CD4-positive, alpha-beta T cell treated with Interleukin-21 for 1 hour (primary cell): ENCODE measurements around the gene SLC12A8.

Source experiments
- DNase-seq: peaks from one replicate; pipeline ENCODE4 v3.0.0-alpha.2; 2020

Gene SLC12A8

DNA sequence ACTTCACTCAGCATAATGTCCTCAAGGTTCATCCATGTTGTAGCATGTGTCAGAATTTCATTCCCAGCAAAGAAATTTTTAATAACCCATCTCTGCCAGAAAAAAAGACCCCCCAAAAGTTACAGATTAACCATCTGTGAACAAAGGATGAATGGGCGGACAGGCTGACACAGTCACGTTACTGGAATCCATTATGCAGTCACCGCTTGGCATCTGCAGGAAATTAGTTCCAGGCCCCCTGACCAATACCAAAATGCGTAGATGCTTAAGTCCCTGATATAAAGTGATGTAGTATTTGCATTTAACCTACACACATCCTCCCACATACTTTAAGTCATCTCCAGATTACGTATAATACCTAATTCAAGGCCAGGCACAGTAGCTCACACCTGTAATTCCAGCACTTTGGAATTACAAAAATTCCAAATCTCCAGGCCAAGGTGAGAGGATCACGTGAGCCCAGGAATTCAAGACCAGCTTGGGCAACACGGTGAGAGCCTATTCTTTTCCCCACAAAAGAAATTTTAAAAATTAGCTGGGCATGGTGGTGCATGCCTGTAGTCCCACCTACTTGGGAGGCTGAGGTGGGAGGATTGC lies 1.5 kb upstream of the SLC12A8 start:
- no peak for DNase-seq

DNA sequence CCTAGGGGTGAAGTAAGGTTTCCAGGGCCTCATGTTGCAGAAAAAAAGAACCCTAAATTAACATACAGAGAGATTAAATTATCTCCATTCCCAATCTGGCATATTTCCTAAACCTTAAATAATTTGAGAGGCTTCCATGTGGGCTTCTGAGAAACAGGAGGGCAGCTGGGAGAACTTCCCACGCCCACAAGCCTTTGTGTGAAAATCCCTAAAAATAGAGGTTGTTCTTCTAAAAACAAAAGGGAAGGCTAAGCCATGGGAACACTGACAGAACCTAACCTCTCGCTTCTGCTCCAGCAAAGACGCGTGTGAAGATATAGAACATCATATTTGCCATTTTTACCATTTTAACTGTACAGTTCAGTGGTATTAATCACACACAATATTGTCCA lies 812 bp upstream of the SLC12A8 start:
- no peak for DNase-seq

DNA sequence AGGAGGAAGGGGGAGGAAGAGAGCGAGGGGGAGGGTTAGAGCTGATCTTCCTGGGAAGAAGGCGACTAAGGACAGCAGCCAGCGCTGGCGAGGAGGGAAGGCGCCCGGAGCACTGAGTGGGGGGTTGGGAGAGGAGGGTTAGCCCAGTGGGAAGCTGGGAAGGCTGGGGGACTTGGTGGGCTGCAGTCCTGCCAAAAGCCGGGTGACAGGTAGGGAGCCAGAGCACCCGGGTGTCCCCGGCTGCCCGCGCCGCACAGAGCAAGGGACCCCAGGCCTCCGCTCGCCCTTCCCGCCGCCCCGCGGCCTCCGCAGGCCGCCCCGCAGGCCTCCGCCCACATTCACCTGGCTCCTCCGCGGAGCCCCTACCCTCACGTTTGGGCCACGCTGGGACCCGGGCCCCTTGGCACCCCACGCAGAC lies 448 bp downstream of the SLC12A8 start:
- no peak for DNase-seq

DNA sequence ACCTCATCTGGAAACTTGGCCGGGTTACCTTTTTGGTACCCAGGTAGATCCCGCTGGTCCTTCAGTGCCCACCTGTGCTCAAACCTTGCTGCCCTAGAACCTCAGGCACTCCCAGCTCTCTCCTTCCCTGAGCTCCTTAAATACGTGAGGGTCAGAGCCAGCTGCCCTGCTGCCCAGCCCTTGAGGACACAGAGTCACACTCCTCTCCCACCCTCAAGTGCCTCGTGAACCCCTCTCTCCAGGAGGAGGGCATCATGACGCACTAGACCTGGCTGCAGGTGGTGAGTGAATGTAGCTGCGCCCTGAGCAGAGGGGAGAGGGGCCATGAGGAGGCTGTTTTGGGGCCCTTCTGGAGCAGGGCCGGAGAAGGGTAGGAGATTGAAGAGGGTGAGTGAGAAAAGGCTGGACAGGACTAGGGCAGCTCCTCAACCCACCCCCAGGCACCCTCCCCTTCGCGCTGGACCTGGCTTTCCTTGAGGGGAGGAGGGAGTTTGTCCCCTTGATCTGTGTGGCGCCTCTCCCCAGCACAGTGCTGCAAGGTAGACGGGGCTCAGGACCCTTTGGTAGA lies 941 bp downstream of the SLC12A8 start:
- DNase-seq: no peak

DNA sequence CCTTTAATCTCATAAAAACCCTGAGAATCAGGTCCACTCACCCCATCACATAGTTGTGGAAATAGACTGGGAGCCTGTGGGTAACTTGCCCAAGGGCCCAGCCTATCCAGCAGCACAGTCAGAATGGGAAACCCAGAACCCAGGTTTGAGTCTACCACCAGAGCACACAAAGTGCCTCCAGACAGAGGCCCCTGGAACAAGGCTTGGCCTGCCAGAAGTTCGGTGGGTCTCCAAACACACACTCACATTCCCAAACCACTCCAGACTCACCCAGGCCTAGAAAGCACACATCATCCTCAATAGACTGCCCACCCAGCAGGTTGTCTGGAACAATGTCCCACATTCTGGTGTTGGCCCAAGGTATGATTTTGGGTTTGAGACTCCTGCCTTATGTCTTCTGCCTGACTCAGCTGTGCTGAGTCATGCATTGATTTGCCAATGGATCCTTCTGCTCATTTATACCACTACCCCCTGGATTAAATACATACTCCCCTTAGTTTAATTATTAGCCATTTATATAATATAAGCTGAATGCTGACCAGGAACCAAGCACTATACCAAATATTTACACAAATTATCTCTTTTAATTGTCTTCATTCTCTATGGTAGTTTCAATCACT lies 4.5 kb downstream of the SLC12A8 start:
- DNase-seq: no peak

DNA sequence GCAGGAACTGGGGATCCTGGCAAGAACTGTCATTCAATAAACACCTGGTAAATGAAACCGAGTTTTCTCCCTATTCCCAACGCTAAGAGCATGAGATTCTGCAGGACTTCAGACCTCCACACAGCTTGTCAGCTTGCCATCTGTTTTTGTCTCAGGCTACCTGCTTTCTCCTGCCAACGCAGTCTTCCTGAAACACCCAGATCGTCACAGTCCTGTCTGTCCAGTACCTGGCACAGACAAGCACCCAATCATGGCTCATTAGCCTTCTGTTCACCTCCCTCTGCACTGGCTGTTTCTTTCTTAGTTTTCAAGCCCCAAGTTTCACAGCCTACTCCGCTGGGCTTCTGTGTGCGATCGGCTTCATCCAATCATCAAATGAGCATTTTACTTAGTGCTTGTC lies 5.0 kb downstream of the SLC12A8 start:
- DNase-seq: no peak

DNA sequence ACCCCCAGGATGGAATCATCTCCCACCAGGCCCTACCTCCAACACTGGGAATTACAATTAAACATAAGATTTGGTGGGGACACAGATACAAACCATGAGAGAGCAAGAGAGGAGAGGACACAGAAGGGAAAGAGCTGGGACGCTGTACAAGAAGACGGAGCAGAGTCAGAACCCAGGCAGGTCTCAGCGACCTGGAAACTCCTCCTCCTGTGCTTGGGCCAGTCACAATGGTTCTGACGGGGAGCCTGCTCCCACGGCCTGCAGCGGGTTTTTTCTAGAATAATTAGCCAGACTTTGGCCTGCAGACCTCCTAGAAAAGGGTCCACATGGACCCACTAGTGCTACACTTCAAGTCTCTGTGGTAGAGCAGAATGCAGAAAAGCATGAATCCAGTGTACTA lies 5.6 kb downstream of the SLC12A8 start:
- DNase-seq: no peak

DNA sequence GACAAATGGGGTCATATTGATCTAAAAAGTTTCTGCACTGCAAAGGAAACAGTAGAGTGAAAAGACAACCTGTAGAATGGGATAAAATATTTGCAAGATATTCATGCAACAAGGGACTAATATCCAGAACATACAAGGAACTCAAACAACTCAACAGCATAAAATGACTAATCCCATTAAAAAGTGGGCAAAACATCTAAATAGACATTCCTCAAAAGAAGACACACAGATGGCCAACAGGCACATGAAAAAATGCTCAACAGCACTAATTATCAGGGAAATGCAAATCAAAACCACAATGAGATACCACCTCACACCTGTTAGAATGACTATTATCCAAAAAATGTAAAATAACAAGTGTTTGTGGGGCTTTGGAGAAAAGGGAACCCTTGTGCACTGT lies 8.8 kb downstream of the SLC12A8 start:
- no peak for DNase-seq

DNA sequence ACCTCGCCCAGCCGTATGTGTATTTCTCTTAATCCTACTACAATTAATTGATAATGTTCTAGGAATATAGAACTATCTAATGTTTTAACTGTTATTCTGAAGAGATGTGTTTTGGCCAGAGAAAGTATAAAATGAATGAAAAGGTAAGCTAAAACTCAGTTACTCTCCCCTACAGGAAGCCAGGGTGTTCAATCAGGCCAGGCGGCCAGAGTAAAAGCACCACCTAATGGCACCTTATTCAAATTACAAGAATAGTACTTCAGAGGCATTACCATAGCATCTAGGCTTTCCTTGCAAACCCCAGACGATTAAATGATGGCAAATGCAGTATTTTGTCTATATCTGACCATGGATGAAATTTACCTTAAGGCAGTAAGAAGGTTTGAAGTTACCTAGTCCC lies 10.4 kb downstream of the SLC12A8 start:
- DNase-seq: peak; percentile 17

DNA sequence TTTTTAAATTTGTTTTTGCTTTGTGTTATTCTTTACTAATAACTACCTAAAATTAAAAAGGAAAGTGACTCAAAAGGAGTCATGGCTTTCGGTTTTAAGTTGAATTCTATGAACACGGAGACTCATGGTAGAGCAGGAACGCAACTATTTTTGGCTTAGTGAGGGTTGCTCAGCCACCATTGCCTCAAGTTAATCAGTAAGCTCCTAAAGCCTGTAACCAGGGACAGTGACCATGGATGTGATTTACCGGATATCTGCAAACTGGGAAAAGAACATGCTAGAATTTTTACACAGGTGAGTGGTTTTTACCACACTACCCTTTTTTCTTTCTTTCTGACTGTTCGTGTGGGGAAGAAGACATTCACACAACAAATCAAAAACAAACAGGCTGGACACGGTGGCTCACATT lies 11.8 kb downstream of the SLC12A8 start:
- DNase-seq: no peak

DNA sequence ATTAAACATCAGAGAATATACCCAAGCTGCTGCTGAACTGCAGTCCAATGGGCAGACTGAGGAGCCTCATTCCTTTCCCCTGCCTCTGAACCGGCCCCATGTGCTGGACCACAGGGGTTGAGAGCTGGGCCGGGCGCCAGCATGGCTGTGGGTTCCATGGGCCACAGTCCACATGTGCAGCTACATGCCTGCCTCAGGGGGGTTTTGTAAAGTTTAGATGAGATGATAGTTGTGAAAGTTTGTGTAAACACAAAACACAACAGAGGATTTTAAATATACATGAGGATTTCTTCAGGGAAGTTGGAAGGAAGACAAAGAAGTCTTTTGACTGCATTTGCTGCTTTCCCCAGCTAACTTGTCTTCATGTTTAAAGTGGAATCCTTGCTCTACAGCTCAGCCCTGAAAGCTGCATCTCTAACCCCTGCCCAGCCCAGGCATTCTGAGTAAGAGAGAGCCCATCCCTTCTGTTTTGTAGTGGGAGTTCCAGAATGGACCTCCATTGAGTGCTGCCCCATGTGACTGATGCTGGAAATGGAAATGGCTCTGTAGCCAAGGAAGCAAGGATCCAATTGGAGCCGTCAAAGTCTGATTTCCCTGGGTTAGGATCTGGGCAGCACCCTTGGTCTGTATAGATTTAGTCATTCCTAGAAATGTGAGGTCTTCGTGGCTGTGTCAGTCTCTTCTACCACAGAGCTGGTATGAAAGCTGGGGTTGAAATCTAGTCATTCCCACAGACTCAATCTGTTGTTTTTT lies 17.5 kb downstream of the SLC12A8 start:
- DNase-seq: no peak

DNA sequence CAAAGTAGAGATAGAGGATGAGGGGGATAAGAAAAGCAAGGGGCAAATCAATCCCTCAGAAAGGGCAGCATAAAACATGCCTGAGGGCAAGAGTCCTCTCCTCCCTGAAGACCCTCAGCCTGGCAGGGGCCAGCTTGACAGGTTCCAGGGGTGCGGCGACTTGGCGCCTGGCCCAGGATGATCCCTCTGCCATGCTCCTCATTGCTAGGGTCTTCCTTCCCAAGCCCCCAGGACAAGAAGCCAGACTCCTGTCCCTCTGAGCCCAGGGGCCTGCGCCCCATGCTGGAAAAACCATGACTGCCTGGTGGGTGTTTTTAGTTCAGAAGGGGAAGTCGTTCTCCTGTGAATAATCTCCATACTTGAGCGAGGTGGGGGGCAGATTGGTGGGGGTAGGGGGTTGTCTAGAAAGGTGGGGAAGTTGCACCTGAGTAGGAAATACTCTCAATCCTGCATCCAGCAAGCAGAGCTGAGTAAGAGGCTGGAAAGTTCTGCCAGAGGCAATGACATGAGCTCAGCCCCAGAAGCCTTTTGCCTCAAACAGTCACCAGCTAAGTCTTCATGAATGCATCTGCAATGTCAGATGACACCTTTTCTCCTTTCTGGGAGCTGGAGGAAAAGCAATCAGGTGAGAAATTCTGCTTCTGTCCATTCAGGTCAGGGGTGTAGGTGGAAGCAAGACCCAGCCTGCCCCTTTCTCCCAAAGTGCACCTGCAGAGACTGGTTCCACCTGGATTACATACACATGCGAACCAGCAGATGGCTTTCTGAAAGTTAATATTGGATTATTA lies 18.3 kb downstream of the SLC12A8 start:
- DNase-seq: no peak

DNA sequence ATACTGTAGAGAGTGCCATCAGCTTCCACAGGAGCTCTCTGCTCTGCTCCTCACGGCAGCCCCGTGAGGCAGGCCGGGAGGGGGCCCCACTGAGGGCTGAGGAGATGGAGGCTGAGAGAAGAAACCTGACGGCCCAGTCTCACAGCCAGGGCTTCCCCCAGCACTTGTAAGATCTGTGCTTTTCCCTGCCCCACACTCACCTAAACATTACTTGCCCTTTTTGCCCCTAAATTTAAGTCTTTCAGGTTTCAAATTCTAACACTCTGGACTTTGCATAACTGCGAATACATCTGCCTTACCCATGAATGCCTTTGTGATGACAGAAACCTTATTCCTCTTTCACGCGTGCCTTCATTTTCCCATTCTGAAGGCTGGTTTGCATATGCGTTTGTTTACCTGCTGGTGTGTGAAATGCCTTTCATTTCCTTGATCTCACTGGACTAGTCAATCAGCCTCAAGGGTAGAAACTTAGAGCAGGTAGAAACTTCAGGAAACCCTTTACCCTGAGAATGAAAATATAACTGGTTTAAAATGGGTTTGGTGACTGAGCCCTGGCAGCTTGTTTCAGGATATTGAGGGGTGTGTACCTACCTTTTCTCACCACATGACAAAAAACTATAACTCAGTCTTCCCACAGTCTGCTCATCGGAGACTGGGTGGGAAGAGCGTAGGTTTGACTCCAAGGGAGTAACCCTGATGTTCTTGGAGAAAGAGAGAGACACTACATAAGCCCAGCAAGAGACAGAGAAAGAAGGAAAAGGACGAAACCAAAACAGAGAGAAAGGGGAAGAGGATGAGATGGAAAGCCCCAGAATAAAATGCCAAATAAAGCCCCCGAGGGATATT lies 20.1 kb downstream of the SLC12A8 start:
- no peak for DNase-seq

DNA sequence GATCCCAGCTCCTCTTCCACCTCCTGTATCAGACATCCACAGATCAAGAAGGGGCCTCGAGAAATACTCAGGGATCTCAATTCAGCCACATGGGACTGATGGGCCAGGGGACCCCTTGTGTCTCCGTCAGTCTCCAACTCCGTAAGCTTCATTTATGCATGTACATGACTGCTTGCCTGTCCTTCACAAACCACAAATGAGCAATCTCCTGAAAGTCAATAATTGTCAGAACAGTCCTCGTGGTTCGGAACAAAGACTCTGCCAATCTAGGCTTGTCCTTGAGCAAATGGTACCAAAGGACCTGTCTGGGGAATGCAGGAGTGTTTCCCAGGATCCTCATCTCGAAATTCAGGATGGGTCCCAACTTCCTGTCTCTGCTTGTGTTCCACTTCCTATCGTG lies 20.8 kb downstream of the SLC12A8 start:
- DNase-seq: no peak

DNA sequence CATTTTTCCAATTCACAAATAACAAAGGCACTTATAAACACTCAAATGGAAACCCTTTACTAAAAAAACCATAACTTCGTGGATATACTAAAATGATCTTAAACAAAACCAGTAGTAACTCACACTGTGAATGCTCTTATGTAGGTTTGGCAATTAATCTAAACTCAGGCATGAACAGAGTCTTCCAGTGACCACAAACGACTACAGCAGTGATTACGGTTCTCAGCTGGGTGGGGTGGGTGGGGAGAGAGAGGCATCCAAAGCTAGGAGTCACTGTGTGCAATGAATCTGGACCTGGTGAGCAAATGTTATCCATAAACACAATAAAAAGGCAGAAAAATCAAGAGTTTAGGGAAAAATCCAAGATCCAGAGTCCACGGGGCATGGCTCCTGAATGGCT lies 21.3 kb downstream of the SLC12A8 start:
- DNase-seq: no peak

DNA sequence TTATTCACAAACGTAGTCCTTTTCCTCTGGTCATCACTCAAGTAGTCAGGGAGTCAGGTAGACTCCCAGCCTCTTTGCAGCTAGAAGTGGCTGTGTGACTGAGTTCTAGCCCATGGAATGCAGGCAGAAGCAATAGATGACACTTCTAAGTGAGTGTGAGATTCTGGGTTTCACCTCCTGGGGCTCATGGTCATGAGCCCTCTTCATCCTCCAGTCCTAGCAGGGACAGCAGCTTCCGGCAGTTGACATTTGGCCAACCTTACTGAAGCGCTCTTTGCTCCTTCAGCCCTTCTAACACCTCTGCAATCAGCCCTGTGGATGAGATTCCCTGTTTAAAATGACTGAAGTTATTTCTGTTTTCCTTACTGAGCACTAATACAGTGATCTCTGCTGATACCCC lies 21.8 kb downstream of the SLC12A8 start:
- DNase-seq: no peak

DNA sequence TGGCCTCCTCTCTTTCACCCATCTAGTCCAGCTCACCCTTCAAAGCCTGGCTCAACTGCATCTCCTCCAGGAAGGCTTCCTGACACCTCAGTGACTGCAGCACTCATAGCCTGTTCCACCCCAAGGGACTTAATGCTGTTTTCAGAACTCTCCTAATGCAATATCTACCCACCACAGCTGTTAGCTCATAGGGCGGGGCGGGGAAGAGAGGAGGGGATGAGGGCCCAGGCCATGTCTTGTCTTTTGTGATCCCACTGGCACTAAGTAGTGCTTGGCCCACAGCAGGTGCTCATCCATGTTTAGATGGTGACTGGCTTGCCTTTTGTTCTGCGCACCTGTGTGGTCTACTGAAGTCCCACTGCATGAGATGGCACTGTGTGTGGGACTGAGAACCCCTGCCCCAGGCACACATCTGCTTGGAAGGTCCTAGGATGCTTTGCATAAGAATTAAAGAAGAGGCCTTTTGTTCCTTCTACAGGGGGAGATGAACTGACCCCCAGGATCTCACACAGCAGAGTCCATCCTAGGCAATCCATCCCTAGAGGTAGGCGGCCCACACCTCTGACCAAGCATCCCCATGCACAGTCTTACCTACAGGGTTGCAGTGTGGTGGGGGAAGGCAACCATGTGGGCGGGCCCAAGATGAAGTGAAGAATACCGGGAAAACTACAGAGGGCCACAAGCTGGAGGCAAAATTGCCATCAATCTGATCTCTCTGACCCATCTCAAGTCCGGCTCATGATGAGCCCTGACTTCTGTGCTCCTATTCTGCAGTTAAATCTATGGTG lies 23.0 kb downstream of the SLC12A8 start:
- DNase-seq: no peak

DNA sequence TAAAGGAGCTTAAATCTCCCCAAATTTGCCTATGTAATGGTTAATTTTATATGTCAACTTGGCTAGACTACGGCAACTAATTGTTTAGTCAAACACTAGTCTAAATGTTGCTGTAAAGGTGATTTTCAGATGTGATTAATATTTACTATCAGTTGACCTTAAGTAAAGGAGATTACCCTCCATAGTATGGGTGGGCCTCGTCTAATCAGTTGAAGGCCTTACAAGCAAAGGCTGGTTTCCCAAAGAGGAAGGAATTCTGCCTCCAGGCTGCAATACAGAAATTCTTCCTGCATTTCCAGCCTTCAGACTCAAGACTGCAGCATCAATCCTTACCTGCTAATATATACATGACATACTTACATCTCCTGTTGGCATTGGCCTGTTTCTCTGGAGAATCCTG lies 23.6 kb downstream of the SLC12A8 start:
- no peak for DNase-seq

DNA sequence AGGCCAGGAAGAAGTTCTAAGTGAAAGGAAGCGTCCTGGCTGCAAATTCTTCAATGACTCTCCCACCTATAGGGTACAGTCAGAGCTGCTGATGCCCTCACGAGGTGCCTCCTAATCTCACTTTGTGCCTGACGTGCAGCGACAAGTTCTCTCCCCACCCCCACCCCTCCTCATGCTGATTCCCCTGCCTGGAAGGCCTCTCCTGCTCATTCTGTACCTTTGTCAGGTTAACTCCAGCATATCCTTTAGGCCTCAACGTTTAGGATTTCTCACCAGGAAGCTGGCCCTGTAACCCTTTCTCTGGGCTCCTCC lies 25.0 kb downstream of the SLC12A8 start:
- no peak for DNase-seq

DNA sequence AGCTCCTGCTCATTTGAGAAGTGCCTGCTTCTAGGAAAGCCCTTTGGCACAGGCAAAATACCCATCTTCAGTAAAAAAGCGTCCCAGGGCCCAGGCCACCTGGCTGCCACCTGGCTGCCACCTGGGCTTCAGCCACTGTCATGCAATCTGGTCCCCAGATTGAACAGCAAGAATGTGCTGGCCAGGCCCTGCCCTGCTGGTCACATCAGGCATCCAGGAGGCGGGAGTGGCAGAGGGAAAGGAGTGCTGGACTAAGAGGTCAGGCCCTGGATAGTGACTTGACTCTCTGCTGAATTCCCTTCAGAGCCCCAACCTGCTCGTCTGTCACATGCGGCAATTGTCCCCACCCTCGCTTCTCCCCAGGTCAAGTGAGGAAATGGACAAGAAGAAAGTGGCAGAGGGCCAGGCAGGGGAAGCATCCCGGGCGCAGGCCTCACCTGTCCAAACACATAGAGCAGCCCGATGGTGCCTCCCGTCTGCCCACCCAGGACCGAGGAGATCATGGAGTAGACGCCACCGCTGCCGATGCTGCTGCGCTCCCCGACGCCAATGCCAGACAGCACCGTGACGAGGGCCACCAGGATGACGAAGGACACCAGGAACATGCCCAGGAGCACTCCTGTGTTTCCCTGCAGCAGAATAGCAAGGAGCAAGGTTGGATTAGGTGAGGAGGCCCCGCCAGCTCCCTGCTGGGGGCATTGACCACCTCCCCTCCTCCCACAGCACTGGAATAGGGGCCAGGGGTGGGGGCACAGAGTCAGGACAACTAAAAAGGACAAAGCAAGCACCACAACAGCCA lies 25.5 kb downstream of the SLC12A8 start:
- no peak for DNase-seq

DNA sequence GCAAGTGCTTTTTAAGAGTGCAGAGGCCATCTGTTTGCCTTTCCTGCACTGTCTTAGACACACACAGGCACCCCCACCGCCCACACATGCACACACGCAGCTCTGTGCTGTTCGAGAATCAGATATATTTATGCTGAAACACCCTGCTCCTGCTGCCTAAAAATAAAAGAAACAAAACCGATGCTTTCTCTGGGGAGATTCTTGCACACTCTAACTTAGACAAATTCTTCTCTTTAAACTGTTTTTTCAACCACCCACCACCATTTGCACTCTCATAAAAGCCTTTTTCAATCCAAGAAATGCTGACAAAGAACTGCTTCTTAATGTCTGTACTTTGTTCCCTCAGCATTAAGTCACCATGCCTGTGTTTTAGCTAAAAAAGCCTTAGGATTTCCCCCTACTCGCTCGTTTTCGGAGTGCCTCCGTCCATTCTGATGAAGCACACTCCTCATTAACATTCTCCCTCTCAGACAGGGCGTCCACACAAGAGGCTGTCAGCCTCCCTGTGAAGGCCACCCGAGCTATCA lies 26.2 kb downstream of the SLC12A8 start:
- DNase-seq: no peak
